ENCODE data around the gene PLSCR1.

PLSCR1 gene

GRCh38 chr3:146574173-146574572, 29.8 kb upstream of the PLSCR1 start:
- Histone ChIP-seq H3K79me2 (ENCODE audit: insufficient read depth, low read length) (no peaks in the 10 kb centered on the region), H3K27ac (ENCODE audit: low read depth, low read length, poor library complexity, severe bottlenecking) (no peak overlapping the region), H4K20me1 (ENCODE audit: insufficient read depth, low read length) (no peaks in the 10 kb centered on the region), H2AFZ (ENCODE audit: low read length) (no peak overlapping the region), H3K9me2 (ENCODE audit: low read depth, low read length) (no peaks in the 10 kb centered on the region), H3K27me3 (ENCODE audit: insufficient read depth, low read length) (no peaks in the 10 kb centered on the region), H3K36me3 (ENCODE audit: insufficient read depth, low read length) (no peaks in the 10 kb centered on the region), H3K4me2 (ENCODE audit: low read length) (no peak overlapping the region), H3K4me3 (ENCODE audit: low read depth, low read length, poor library complexity, severe bottlenecking) (no peak overlapping the region), H3K4me1 (ENCODE audit: insufficient read depth, low read length, severe bottlenecking) (no peaks in the 10 kb centered on the region), H3K9me3 (ENCODE audit: low read length) (no peaks in the 10 kb centered on the region), H3F3A (ENCODE audit: insufficient read depth, low read length) (no peaks in the 10 kb centered on the region), H3K9ac (ENCODE audit: low read length) (no peak overlapping the region)
- TF ChIP-seq EZH2 (IDR thresholded peaks at IDR 0.05; ENCODE audit: borderline replicate concordance, low read length): no peak
- no peak for TF ChIP-seq CTCF (IDR thresholded peaks at IDR 0.05; ENCODE audit: low read length)

- TF ChIP-seq EZH2 (IDR thresholded peaks at IDR 0.05; ENCODE audit: borderline replicate concordance, low read length) (no peak), CTCF (IDR thresholded peaks at IDR 0.05; ENCODE audit: low read length) (no peak)
- Histone ChIP-seq H3K9me2 (ENCODE audit: low read depth, low read length) (no peaks in the 10 kb centered on the region), H2AFZ (ENCODE audit: low read length) (no peak overlapping the region), H3K79me2 (ENCODE audit: insufficient read depth, low read length) (no peaks in the 10 kb centered on the region), H3K9ac (ENCODE audit: low read length) (no peak overlapping the region), H4K20me1 (ENCODE audit: insufficient read depth, low read length) (no peaks in the 10 kb centered on the region), H3K9me3 (ENCODE audit: low read length) (no peaks in the 10 kb centered on the region), H3K27me3 (ENCODE audit: insufficient read depth, low read length) (no peaks in the 10 kb centered on the region), H3K27ac (ENCODE audit: low read depth, low read length, poor library complexity, severe bottlenecking) (no peak overlapping the region), H3K36me3 (ENCODE audit: insufficient read depth, low read length) (no peaks in the 10 kb centered on the region), H3K4me3 (ENCODE audit: low read depth, low read length, poor library complexity, severe bottlenecking) (no peak overlapping the region), H3K4me2 (ENCODE audit: low read length) (no peak overlapping the region), H3F3A (ENCODE audit: insufficient read depth, low read length) (no peaks in the 10 kb centered on the region), H3K4me1 (ENCODE audit: insufficient read depth, low read length, severe bottlenecking) (no peaks in the 10 kb centered on the region)
Observed at GRCh38 chr3:146569314-146569713, 24.9 kb upstream of the PLSCR1 start.

GRCh38 chr3:146566138-146566537, 21.7 kb upstream of the PLSCR1 start:
- H3K9me3 ChIP-seq (ENCODE audit: low read length): no peaks in the 10 kb centered on the region
- no peaks in the 10 kb centered on the region for H4K20me1 ChIP-seq (ENCODE audit: insufficient read depth, low read length)
- H3K79me2 ChIP-seq (ENCODE audit: insufficient read depth, low read length): no peaks in the 10 kb centered on the region
- H3K4me3 ChIP-seq (ENCODE audit: low read depth, low read length, poor library complexity, severe bottlenecking): no peak overlapping the region
- H3K4me1 ChIP-seq (ENCODE audit: insufficient read depth, low read length, severe bottlenecking): no peaks in the 10 kb centered on the region
- no peaks in the 10 kb centered on the region for H3K9me2 ChIP-seq (ENCODE audit: low read depth, low read length)
- no peaks in the 10 kb centered on the region for H3F3A ChIP-seq (ENCODE audit: insufficient read depth, low read length)
- no peak overlapping the region for H3K4me2 ChIP-seq (ENCODE audit: low read length)
- no peak for TF ChIP-seq CTCF (IDR thresholded peaks at IDR 0.05; ENCODE audit: low read length)
- no peak for TF ChIP-seq EZH2 (IDR thresholded peaks at IDR 0.05; ENCODE audit: borderline replicate concordance, low read length)
- H3K27me3 ChIP-seq (ENCODE audit: insufficient read depth, low read length): no peaks in the 10 kb centered on the region
- no peak overlapping the region for H3K27ac ChIP-seq (ENCODE audit: low read depth, low read length, poor library complexity, severe bottlenecking)
- no peak overlapping the region for H3K9ac ChIP-seq (ENCODE audit: low read length)
- no peak overlapping the region for H2AFZ ChIP-seq (ENCODE audit: low read length)
- H3K36me3 ChIP-seq (ENCODE audit: insufficient read depth, low read length): no peaks in the 10 kb centered on the region
